Hepatocyte (in vitro differentiated cells): ENCODE data around the gene PNLIP. TPM values are rescaled to one million over a fixed set of nuclear protein-coding genes. Genes with fewer than 3 reads are reported as not detected.

Experiments used
- DNase-seq: peaks from one replicate; pipeline ENCODE4 v3.0.0-alpha.2; 2016; ENCODE audit warnings: low spot score
- H2AFZ ChIP-seq: fragments of 200-600 bp; sonication (generic); 2 replicates; pipeline ENCODE4 v1.6.0; 2016; ENCODE audit warnings: antibody characterized with exemption, mild to moderate bottlenecking
- H3K27ac ChIP-seq: fragments of 200-600 bp; sonication (generic); 2 replicates; pipeline ENCODE4 v1.5.1; 2016; ENCODE audit warnings: mild to moderate bottlenecking
- H3K27me3 ChIP-seq: fragments of 200-600 bp; sonication (generic); 2 replicates; pipeline ENCODE4 v1.6.1; 2016
- H3K36me3 ChIP-seq: fragments of 200-600 bp; sonication (generic); replicated peaks from 2 replicates; pipeline ENCODE4 v1.5.1; 2016; ENCODE audit warnings: low read depth; ENCODE audit not compliant: insufficient read depth
- H3K4me1 ChIP-seq: fragments of 200-600 bp; sonication (generic); 2 replicates; pipeline ENCODE4 v1.5.1; 2016; ENCODE audit warnings: mild to moderate bottlenecking, moderate library complexity; ENCODE audit not compliant: insufficient read depth
- H3K4me2 ChIP-seq: fragments of 200-600 bp; sonication (generic); 2 replicates; pipeline ENCODE4 v1.6.0; 2016
- H3K4me3 ChIP-seq: fragments of 200-600 bp; sonication (generic); 2 replicates; pipeline ENCODE4 v1.5.1; 2016; ENCODE audit warnings: mild to moderate bottlenecking
- H3K79me2 ChIP-seq: fragments of 200-600 bp; sonication (generic); 2 replicates; pipeline ENCODE4 v1.6.0; 2017; ENCODE audit warnings: mild to moderate bottlenecking
- H3K9me2 ChIP-seq: fragments of 200-600 bp; sonication (generic); replicated peaks from 2 replicates; pipeline ENCODE4 v1.6.0; 2017; ENCODE audit warnings: mild to moderate bottlenecking; ENCODE audit not compliant: insufficient read depth
- H3K9me3 ChIP-seq: fragments of 200-600 bp; sonication (generic); 2 replicates; pipeline ENCODE4 v1.5.1; 2016; ENCODE audit warnings: low read depth, mild to moderate bottlenecking
- H4K20me1 ChIP-seq: fragments of 200-600 bp; sonication (generic); 2 replicates; pipeline ENCODE4 v1.6.0; 2016; ENCODE audit warnings: mild to moderate bottlenecking; ENCODE audit not compliant: insufficient read depth, poor library complexity, severe bottlenecking
- CTCF ChIP-seq: fragments of 200-600 bp; sonication (generic); IDR thresholded peaks from 2 replicates; pipeline ENCODE4 v1.5.1; 2016; ENCODE audit warnings: antibody characterized with exemption, mild to moderate bottlenecking; ENCODE audit not compliant: poor library complexity
- EZH2 ChIP-seq: fragments of 200-600 bp; sonication (generic); IDR thresholded peaks from 2 replicates; pipeline ENCODE4 v1.6.1; 2016; ENCODE audit warnings: antibody characterized with exemption, mild to moderate bottlenecking, borderline replicate concordance
- EZH2phosphoT487 ChIP-seq: fragments of 200-600 bp; sonication (generic); IDR thresholded peaks from one replicate; pipeline ENCODE4 v1.6.1; 2018; ENCODE audit warnings: antibody characterized with exemption, mild to moderate bottlenecking, low read depth, moderate library complexity; ENCODE audit not compliant: unreplicated experiment, severe bottlenecking
- WGBS: methylation state at CpG from one replicate; pipeline ENCODE4 v1.1.6; 2016; ENCODE audit warnings: low lambda C conversion rate; ENCODE audit errors: missing lambda C conversion rate; 5-methylcytosine and 5-hydroxymethylcytosine counted together
- polyA plus RNA-seq: library from polyadenylated mRNA; unstranded; fragments of >200 nt; fragmentation: Nextera tagmentation; extraction: Ambion mirVana; gene quantifications from 2 replicates; pipeline ENCODE4 v1.2.1, GENCODE V29; 2016
- total RNA-seq: library from RNA; depleted of rRNA; stranded (reverse); fragments of >200 nt; gene quantifications from 2 replicates; pipeline ENCODE4 v1.2.3, GENCODE V29; 2014

Gene PNLIP
- total and polyA plus RNA-seq, 2 experiments from 2014 or later: 0.13 TPM; not detected in 1

GRCh38 chr10:116608686-116609594, 63.2 kb downstream of the PNLIP start:
- no peaks in the 10 kb centered on the region for H3K9me2 ChIP-seq
- H3K36me3 ChIP-seq: no peaks in the 10 kb centered on the region
- no peaks in the 10 kb centered on the region for H3K27me3 ChIP-seq
- TF ChIP-seq CTCF (no peak), EZH2phosphoT487 (no peak), EZH2 (no peak)
- H3K9me3 ChIP-seq: no peaks in the 10 kb centered on the region
- peak overlapping the region; percentile 97 for H3K4me2 ChIP-seq
- H3K27ac ChIP-seq: peak overlapping the region; percentile 25
- no peaks in the 10 kb centered on the region for H4K20me1 ChIP-seq
- peak overlapping the region; percentile 73 for H3K4me3 ChIP-seq
- H3K79me2 ChIP-seq: no peaks in the 10 kb centered on the region
- peak overlapping the region; percentile 97 for H2AFZ ChIP-seq
- peak; percentile 21 for DNase-seq
- WGBS: 24% methylated on average over 40 of the region's 41 CpGs
- H3K4me1 ChIP-seq: peaks cover 4% of the 10 kb centered on the region

GRCh38 chr10:116610443-116611152, 64.9 kb downstream of the PNLIP start:
- no peak for TF ChIP-seq EZH2
- TF ChIP-seq EZH2phosphoT487: no peak
- H3K27ac ChIP-seq: peak overlapping the region; percentile 19
- H3K27me3 ChIP-seq: no peaks in the 10 kb centered on the region
- H3K4me2 ChIP-seq: peak overlapping the region; percentile 97
- no peaks in the 10 kb centered on the region for H3K36me3 ChIP-seq
- H3K9me2 ChIP-seq: no peaks in the 10 kb centered on the region
- DNase-seq: no peak
- H3K4me1 ChIP-seq: peaks cover 4% of the 10 kb centered on the region
- WGBS: over 99% methylated on average over 13 of the region's 13 CpGs
- H4K20me1 ChIP-seq: no peaks in the 10 kb centered on the region
- H2AFZ ChIP-seq: no peak overlapping the region
- no peaks in the 10 kb centered on the region for H3K79me2 ChIP-seq
- no peak overlapping the region for H3K4me3 ChIP-seq
- no peaks in the 10 kb centered on the region for H3K9me3 ChIP-seq

- Histone ChIP-seq H3K27ac (peak overlapping the region; percentile 19), H3K79me2 (no peaks in the 10 kb centered on the region), H2AFZ (no peak overlapping the region), H3K36me3 (no peaks in the 10 kb centered on the region), H3K9me3 (no peaks in the 10 kb centered on the region), H3K9me2 (no peaks in the 10 kb centered on the region), H3K4me2 (no peak overlapping the region), H3K4me1 (peaks cover 4% of the 10 kb centered on the region), H3K4me3 (no peak overlapping the region), H4K20me1 (no peaks in the 10 kb centered on the region), H3K27me3 (no peaks in the 10 kb centered on the region)
- WGBS: 70% methylated on average over 3 of the region's 3 CpGs
- TF ChIP-seq EZH2phosphoT487 (no peak), CTCF (no peak), EZH2 (no peak)
- DNase-seq: peak; percentile 43
Observed at GRCh38 chr10:116611153-116611545, 65.4 kb downstream of the PNLIP start.
